ENCODE results near the gene COQ4.
"Not testable (repeated sequence)": the region's sequence is repeated elsewhere in the genome, so short reads cannot be mapped to it uniquely, and the experiment has no call there.

The COQ4 gene

GRCh38 chr9:128276008-128276573, 46.5 kb upstream of the COQ4 start, which contains the start of gene SWI5:
Gene SWI5 (plus strand): TSS chr9:128276276.
- no peaks in the 10 kb centered on the region for H4K20me1 ChIP-seq (ENCODE audit: insufficient read depth, low read length)
- H3K4me3 ChIP-seq (ENCODE audit: low read depth in 1 of 2, low read length in 2 of 2): peak within 1 kb of the TSS; percentile 77 to 95
- H3K9ac ChIP-seq (ENCODE audit: low read depth, low read length): peak within 1 kb of the TSS; percentile 79
- H3K4me1 ChIP-seq (ENCODE audit: insufficient read depth, low read length): peaks cover 32% of the 10 kb centered on the region
- no peak for TF ChIP-seq EZH2 (IDR thresholded peaks at IDR 0.05; ENCODE audit: borderline replicate concordance, low read depth, low read length, severe bottlenecking)
- TF ChIP-seq, protein P1, sequence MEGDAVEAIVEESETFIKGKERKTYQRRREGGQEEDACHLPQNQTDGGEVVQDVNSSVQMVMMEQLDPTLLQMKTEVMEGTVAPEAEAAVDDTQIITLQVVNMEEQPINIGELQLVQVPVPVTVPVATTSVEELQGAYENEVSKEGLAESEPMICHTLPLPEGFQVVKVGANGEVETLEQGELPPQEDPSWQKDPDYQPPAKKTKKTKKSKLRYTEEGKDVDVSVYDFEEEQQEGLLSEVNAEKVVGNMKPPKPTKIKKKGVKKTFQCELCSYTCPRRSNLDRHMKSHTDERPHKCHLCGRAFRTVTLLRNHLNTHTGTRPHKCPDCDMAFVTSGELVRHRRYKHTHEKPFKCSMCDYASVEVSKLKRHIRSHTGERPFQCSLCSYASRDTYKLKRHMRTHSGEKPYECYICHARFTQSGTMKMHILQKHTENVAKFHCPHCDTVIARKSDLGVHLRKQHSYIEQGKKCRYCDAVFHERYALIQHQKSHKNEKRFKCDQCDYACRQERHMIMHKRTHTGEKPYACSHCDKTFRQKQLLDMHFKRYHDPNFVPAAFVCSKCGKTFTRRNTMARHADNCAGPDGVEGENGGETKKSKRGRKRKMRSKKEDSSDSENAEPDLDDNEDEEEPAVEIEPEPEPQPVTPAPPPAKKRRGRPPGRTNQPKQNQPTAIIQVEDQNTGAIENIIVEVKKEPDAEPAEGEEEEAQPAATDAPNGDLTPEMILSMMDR (IDR thresholded peaks at IDR 0.05; ENCODE audit: borderline replicate concordance, extremely low read depth, low read length, poor library complexity, severe bottlenecking): no peak
- H3K4me2 ChIP-seq (ENCODE audit: insufficient read depth, low read length): peak within 1 kb of the TSS; percentile 78
- peaks cover 18% of the 10 kb centered on the region for H3K36me3 ChIP-seq (ENCODE audit: insufficient read depth, low read length)
- peaks cover 29% of the 10 kb centered on the region for H3K79me2 ChIP-seq (ENCODE audit: insufficient read depth, low read length)
- no peaks in the 10 kb centered on the region for H3K27me3 ChIP-seq (ENCODE audit: insufficient read depth, low read length, poor library complexity)
- peak; percentile 97 for ATAC-seq (ENCODE audit: insufficient read depth, low read depth)
- H3K9me3 ChIP-seq (ENCODE audit: insufficient read depth, low read length, severe bottlenecking): no peaks in the 10 kb centered on the region
- DNase-seq: peak; percentile 99
- peak within 1 kb of the TSS; percentile 80 for H3K27ac ChIP-seq (ENCODE audit: low read length)
- peak within 1 kb of the TSS; percentile 90 for H2AFZ ChIP-seq (ENCODE audit: low read depth, low read length)

DNA sequence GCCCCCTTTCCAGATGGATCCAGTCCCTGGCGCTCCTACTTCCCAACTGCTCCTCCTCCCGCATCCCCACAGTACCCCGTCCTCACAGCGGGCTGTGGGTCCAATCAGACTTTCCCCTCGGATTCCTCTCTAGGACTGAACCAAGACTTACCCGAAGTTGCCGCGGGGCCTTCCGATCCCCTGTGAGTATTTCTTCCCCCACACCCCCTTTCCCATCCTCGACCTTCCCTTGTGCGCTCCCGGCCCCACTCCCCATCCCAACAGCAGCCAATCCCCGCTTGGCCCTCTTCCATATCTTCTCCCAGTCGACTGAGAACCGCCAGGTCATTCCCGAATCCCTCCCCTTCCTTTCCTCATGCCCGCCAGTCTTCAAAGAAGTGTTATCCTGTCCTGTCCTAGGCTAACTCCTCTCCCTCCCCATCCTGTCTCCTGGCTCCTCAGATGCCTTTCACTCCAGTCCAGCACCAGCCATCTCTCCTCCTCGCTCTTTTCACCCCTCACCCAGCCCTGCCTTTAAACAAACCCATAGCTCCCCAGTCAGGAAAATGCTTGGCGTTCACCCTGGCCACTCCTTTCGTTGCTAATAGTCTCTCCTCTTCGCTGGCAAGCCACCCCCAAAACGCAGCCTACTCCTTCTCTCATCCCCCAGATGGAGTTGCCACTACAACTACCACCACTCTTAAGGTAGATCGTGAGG, 45.9 kb upstream of the COQ4 start:
- no peaks in the 10 kb centered on the region for H3K27me3 ChIP-seq (ENCODE audit: insufficient read depth, low read length, poor library complexity)
- peaks cover 11% of the 10 kb centered on the region; the same call in 1 of the 2 replicates for H3K36me3 ChIP-seq (ENCODE audit: insufficient read depth, low read length)
- H3K79me2 ChIP-seq (ENCODE audit: insufficient read depth, low read length): peaks cover 29% of the 10 kb centered on the region
- H3K4me3 ChIP-seq (ENCODE audit: low read depth in 1 of 2, low read length in 2 of 2): peak overlapping the region; percentile 62 to 79; a peak in 3 of 4 replicates
- no peaks in the 10 kb centered on the region for H3K9me3 ChIP-seq (ENCODE audit: insufficient read depth, low read length, severe bottlenecking)
- TF ChIP-seq, protein P1 (IDR thresholded peaks at IDR 0.05; ENCODE audit: borderline replicate concordance, extremely low read depth, low read length, poor library complexity, severe bottlenecking): no peak
- TF ChIP-seq EZH2 (IDR thresholded peaks at IDR 0.05; ENCODE audit: borderline replicate concordance, low read depth, low read length, severe bottlenecking): no peak
- peak overlapping the region; percentile 80 for H3K27ac ChIP-seq (ENCODE audit: low read length)
- H3K9ac ChIP-seq (ENCODE audit: low read depth, low read length): peak overlapping the region; percentile 79
- peak overlapping the region; percentile 90 for H2AFZ ChIP-seq (ENCODE audit: low read depth, low read length)
- DNase-seq: no peak
- no peaks in the 10 kb centered on the region for H4K20me1 ChIP-seq (ENCODE audit: insufficient read depth, low read length)
- H3K4me1 ChIP-seq (ENCODE audit: insufficient read depth, low read length): peaks cover 32% of the 10 kb centered on the region
- H3K4me2 ChIP-seq (ENCODE audit: insufficient read depth, low read length): peak overlapping the region; percentile 78
- ATAC-seq (ENCODE audit: insufficient read depth, low read depth): no peak

DNA sequence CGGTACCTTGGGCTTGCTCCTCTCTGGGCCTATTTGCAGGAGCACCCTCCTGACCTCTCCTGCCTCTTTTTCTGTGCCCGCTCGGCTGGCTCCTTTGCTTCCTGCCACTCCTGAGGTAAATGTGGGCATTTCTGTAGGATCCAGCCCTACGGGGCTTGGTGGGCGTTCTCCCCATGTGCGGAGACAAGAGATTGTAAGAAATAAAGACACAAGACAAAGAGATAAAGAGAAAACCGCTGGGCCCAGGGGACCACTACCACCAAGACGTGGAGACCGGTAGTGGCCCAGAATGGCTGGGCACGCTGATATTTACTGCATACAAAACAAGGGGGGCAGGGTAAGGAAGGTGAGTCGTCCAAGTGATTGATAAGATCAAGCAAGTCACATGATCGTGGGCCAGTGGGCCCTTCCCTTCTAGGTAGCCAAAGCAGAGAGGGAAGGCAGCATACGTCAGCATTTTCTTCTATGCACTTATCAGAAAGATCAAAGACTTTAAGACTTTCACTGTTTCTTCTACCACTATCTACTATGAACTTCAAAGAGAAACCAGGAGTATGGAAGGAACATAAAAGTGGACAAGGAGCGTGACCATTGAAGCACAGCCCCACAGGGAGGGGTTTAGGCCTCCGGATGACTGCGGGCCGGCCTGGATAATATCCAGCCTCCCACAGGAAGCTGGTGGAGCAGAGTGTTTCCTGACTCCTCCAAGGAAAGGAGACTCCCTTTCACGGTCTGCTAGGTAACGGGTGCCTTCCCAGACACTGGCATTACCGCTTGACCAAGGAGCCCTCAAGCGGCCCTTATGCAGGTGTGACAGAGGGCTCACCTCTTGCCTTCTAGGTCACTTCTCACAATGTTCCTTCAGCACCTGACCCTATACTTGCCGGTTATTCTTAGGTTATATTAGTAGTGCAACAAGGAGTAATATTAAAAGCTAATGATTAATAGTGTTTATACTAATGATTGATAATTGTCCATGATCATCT, 43.3 kb upstream of the COQ4 start:
- ATAC-seq (ENCODE audit: insufficient read depth, low read depth); H3K4me2 ChIP-seq (ENCODE audit: insufficient read depth, low read length); H3K27me3 ChIP-seq (ENCODE audit: insufficient read depth, low read length, poor library complexity); H3K4me3 ChIP-seq (ENCODE audit: low read depth in 1 of 2, low read length in 2 of 2); H3K36me3 ChIP-seq (ENCODE audit: insufficient read depth, low read length); DNase-seq; H3K9me3 ChIP-seq (ENCODE audit: insufficient read depth, low read length, severe bottlenecking); H3K27ac ChIP-seq (ENCODE audit: low read length); H2AFZ ChIP-seq (ENCODE audit: low read depth, low read length); H3K9ac ChIP-seq (ENCODE audit: low read depth, low read length); H4K20me1 ChIP-seq (ENCODE audit: insufficient read depth, low read length): not testable (repeated sequence)
- Histone ChIP-seq H3K4me1 (ENCODE audit: insufficient read depth, low read length) (peaks cover 25% of the 10 kb centered on the region), H3K79me2 (ENCODE audit: insufficient read depth, low read length) (peaks cover 24% of the 10 kb centered on the region)
